ENCODE data around the gene GRIA4.

GRCh38 chr11:105899772-105900171, 289.9 kb downstream of the GRIA4 start:
- TF ChIP-seq CTCF (IDR thresholded peaks at IDR 0.05; ENCODE audit: low read depth, low read length) = no peak
- TF ChIP-seq POLR2A (IDR thresholded peaks at IDR 0.05; ENCODE audit: extremely low read depth, insufficient read length) = no peak

Data from NB4 (cell line).